Measurements from ENCODE around the gene NXPH4.

GRCh38 chr12:57187222-57188089, 29.1 kb upstream of the NXPH4 start:
- TF ChIP-seq CTCF (IDR thresholded peaks at IDR 0.05 in 4 of 5, conservative IDR thresholded peaks at IDR 0.05 in 1 of 5), result no peak
- no peak for TF ChIP-seq POLR2A (IDR thresholded peaks at IDR 0.05)

Measured in gastrocnemius medialis (tissue), 4 donors.